Measurements from ENCODE around the gene ZNF672. TPM values are rescaled to one million over a fixed set of nuclear protein-coding genes. Genes with fewer than 3 reads are reported as not detected.

ZNF672 gene
- total and polyA plus RNA-seq, 2 of the 4 experiments (the other 2 are of a cell fraction), result 6.6 to 12.6 TPM

DNA sequence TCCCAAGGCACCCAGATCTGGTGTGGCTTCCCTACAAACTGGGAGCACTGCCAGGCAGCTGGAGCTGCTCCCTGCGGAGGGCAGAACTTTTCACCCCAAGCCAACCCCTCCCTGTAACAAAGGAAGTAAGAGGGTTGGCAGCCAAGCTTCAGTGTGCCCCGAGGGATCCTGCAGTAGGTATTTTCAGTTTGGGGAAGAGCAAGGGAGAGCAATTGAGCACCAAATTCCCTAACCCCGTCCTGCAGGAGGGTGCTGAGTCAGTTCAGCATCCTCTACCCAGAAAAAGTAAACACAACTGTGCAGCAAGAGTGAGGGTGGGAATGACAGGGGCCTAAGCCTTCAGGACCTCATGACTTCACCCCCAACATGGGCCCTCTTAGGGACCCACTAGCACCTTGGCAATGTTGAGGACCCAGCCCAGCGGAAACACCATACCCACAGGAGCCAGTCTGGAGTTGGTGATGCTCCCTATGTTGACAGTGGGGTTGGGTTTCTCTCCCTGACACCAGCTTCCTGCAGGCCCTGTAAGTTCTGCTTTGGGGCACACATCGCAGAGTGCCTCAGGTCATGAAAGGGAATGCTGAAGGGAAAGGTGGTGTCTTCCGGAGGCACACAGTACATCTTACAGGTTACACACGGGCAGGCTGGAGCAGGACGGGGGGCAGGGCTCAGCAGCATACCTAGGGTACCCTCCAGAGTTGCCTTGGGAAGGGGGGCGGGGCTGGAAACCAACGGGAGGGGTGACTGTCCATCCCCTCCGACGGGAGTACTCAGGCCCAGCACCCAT, 27.1 kb upstream of the ZNF672 start (continued):
- no peak for TF ChIP-seq MAFK (IDR thresholded peaks at IDR 0.05; ENCODE audit: low read depth, low read length)

- H4K20me1 ChIP-seq (ENCODE audit: insufficient read depth, low read length), result peaks cover 15% of the 10 kb centered on the region
- no peak overlapping the region for H3K14ac ChIP-seq (replicated peaks; ENCODE audit: low read depth, low read length)
- no peak overlapping the region for H4K8ac ChIP-seq (ENCODE audit: low read depth in 2 of 2, low read length in 2 of 2)
- BruUV-seq (replicated peaks), result no TSS peak
- CTCF ChIA-PET, result no interaction called here
- no peak overlapping the region for H4K5ac ChIP-seq (ENCODE audit: low read depth, low read length)
- H3K56ac ChIP-seq (ENCODE audit: extremely low read depth, insufficient read depth, low read length), result no peak overlapping the region
- no peak overlapping the region for H2BK120ac ChIP-seq (ENCODE audit: low read depth, low read length)
- H3K79me1 ChIP-seq (ENCODE audit: low read depth in 1 of 2, low read length in 2 of 2), result peaks cover 10 to 35% of the 10 kb centered on the region in 2 experiments; a peak in 3 of 4 replicates
- peaks cover 14% of the 10 kb centered on the region; the same call in 1 of the 2 replicates for H3K9me1 ChIP-seq (ENCODE audit: insufficient read depth, low read length)
- H2BK15ac ChIP-seq (ENCODE audit: low read depth, low read length), result no peak overlapping the region
- no peak overlapping the region for H3K9ac ChIP-seq (ENCODE audit: low read depth, low read length)
- DNase-seq (no peak), ATAC-seq (ENCODE audit: low read depth) (no peak)
- no peak overlapping the region for H3K4me2 ChIP-seq (ENCODE audit: low read depth, low read length)
- no peak overlapping the region for H3K4ac ChIP-seq (ENCODE audit: low read depth, low read length)
- H3K23ac ChIP-seq (ENCODE audit: low read depth, low read length), result no peak overlapping the region
- no peak overlapping the region for H3K27ac ChIP-seq (ENCODE audit: insufficient read depth, low read length)
- H3K9me3 ChIP-seq (ENCODE audit: control insufficient read depth, insufficient read depth, low read length), result no peaks in the 10 kb centered on the region
- peak overlapping the region; percentile 68 for H2AFZ ChIP-seq (replicated peaks; ENCODE audit: low read length, poor library complexity)
- no peak overlapping the region for H2BK20ac ChIP-seq (ENCODE audit: low read depth, low read length)
- intact Hi-C loops (cut with micrococcal nuclease), result no loop called here
- WGBS, 2 experiments (ENCODE audit: extremely low coverage in 2 of 2, insufficient read length in 1 of 2), result 82% methylated on average over 45 of the region's 57 CpGs; no CpG with 5 or more reads in 1 of the 2 experiments
- no peak overlapping the region for H2AK5ac ChIP-seq (ENCODE audit: low read depth, low read length)
- H3K36me3 ChIP-seq (ENCODE audit: control insufficient read depth, insufficient read depth, low read length), result peaks cover 43% of the 10 kb centered on the region
- dilution Hi-C loops (cut with HindIII; ENCODE audit: low sequenced_read_pairs, unreplicated experiment), result no loop called here
- H4K91ac ChIP-seq (ENCODE audit: insufficient read depth, low read depth, low read length), result no peak overlapping the region
- in situ Hi-C loops (cut with MboI; ENCODE audit: low sequenced_read_pairs), result no loop called here
- no peak overlapping the region for H3K4me3 ChIP-seq (ENCODE audit: insufficient read depth, low read depth, low read length)
- H3K27me3 ChIP-seq (ENCODE audit: control insufficient read depth, insufficient read depth, low read length), result no peaks in the 10 kb centered on the region
- TF ChIP-seq BHLHE40 (IDR thresholded peaks at IDR 0.05; ENCODE audit: low read depth, low read length) (no peak), RAD21 (IDR thresholded peaks at IDR 0.05; ENCODE audit: low read length) (no peak), POLR2A (IDR thresholded peaks at IDR 0.05; ENCODE audit: low read depth, low read length) (no peak), CEBPB (IDR thresholded peaks at IDR 0.05; ENCODE audit: low read depth, low read length) (no peak), FOS (IDR thresholded peaks at IDR 0.05; ENCODE audit: low read depth, low read length) (no peak), RFX5 (IDR thresholded peaks at IDR 0.05; ENCODE audit: low read depth, low read length) (no peak), USF2 (IDR thresholded peaks at IDR 0.05; ENCODE audit: low read depth, low read length) (no peak), CTCF (conservative IDR thresholded peaks at IDR 0.05; ENCODE audit: low read depth, low read length) (no peak)
- H2AK9ac ChIP-seq (replicated peaks; ENCODE audit: low read depth, low read length, poor library complexity), result peak overlapping the region; percentile 79
- H3K4me1 ChIP-seq (ENCODE audit: control insufficient read depth, insufficient read depth, low read length), result peaks cover 3% of the 10 kb centered on the region; the same call in 1 of the 2 replicates
- no peak overlapping the region for H3K18ac ChIP-seq (ENCODE audit: low read depth, low read length)
- no peak overlapping the region for H2BK5ac ChIP-seq (ENCODE audit: low read depth, low read length, poor library complexity, severe bottlenecking)
- POLR2A ChIA-PET (ENCODE audit: unreplicated experiment), result no interaction called here
Measured at GRCh38 chr1:248811514-248812490, 26.2 kb upstream of the ZNF672 start.

All from IMR-90 (cell line).